GM12878 (cell line): Measurements from ENCODE around the gene ADCY7. TPM values are rescaled to one million over a fixed set of nuclear protein-coding genes. Genes with fewer than 3 reads are reported as not detected.

Experiments used
- ATAC-seq: fragments of 200-7000 bp; cut with Tn5 transposase; 3 replicates; pipeline ENCODE4 v1.9.1; 2020; ENCODE audit warnings: mild to moderate bottlenecking, moderate library complexity
- BruUV-seq: library from RNA; stranded (reverse); fragments of 400-500 nt; replicated peaks from 2 replicates; lab custom pipeline; 2021; lab: Mats Ljungman, UMichigan
- CTCF ChIA-PET: fragments of 300-600 bp; sonication (Branson Sonifier 250); formaldehyde crosslinking; extraction: SDS; loops from one replicate; lab custom pipeline; 2021; ENCODE audit warnings: inconsistent platforms; lab: Yijun Ruan, JAX
- POLR2A ChIA-PET: fragments of 350-600 bp; formaldehyde crosslinking; extraction: SDS; loops from one replicate; lab custom pipeline; 2021; ENCODE audit warnings: inconsistent platforms; lab: Charles Lee
- RAD21 ChIA-PET: fragments of 300-600 bp; sonication (Branson Sonifier 250); formaldehyde crosslinking; loops from one replicate; lab custom pipeline; 2023; ENCODE audit warnings: antibody characterized with exemption; ENCODE audit not compliant: unreplicated experiment; lab: Charles Lee
- SMC1A ChIA-PET: fragments of 300-600 bp; sonication (Branson Sonifier 250); formaldehyde crosslinking; loops from one replicate; lab custom pipeline; 2023; ENCODE audit not compliant: unreplicated experiment, uncharacterized antibody; lab: Charles Lee
- DNase-seq: peaks from one replicate; pipeline ENCODE4 v3.0.0-alpha.2; 2011; ENCODE audit warnings: low read depth, low spot score
- FAIRE-seq: peaks from 3 replicates; lab custom pipeline; 2011; peaks lifted over from hg19 to GRCh38; lab: Jason Lieb, UNC
- H2AFZ ChIP-seq: 2 replicates; pipeline ENCODE4 v1.6.0; 2011; ENCODE audit warnings: low read depth, low read length, control low read depth; ENCODE audit not compliant: control insufficient read depth
- H3K27ac ChIP-seq: 2 replicates; pipeline ENCODE4 v1.5.1; 2011; ENCODE audit warnings: control low read depth; ENCODE audit not compliant: control insufficient read depth, insufficient read depth
- H3K27me3 ChIP-seq, 2 experiments: replicated peaks in 1 of 2; 2 replicates each; pipeline versions ENCODE4 v1.6.0 to v1.6.1; 2011; ENCODE audit warnings: low read length in 1 of 2; ENCODE audit not compliant: control insufficient read depth in 2 of 2, insufficient read depth in 2 of 2
- H3K36me3 ChIP-seq, 2 experiments: 2 replicates each; pipeline ENCODE4 v1.5.1; 2011; ENCODE audit warnings: low read length in 1 of 2; ENCODE audit not compliant: control insufficient read depth in 2 of 2, insufficient read depth in 2 of 2
- H3K4me1 ChIP-seq: 2 replicates; pipeline ENCODE4 v1.6.1; 2011; ENCODE audit warnings: mild to moderate bottlenecking, low read length, moderate library complexity, mixed read lengths; ENCODE audit not compliant: control insufficient read depth, insufficient read depth
- H3K4me2 ChIP-seq: 2 replicates; pipeline ENCODE4 v1.6.0; 2011; ENCODE audit warnings: control low read depth; ENCODE audit not compliant: control insufficient read depth, insufficient read depth
- H3K4me3 ChIP-seq: fragments of 200-600 bp; sonication (generic); 2 replicates; pipeline ENCODE4 v1.5.1; 2016
- H3K79me2 ChIP-seq: 2 replicates; pipeline ENCODE4 v1.6.0; 2011; ENCODE audit warnings: low read length; ENCODE audit not compliant: control insufficient read depth, insufficient read depth
- H3K9ac ChIP-seq: 2 replicates; pipeline ENCODE4 v1.8.0; 2011; ENCODE audit warnings: low read length, control low read depth, mixed read lengths; ENCODE audit not compliant: control insufficient read depth, insufficient read depth
- H3K9me3 ChIP-seq: replicated peaks from 3 replicates; pipeline ENCODE4 v1.5.1; 2011; ENCODE audit warnings: mild to moderate bottlenecking, low read length; ENCODE audit not compliant: control insufficient read depth, insufficient read depth
- H4K20me1 ChIP-seq: 2 replicates; pipeline ENCODE4 v1.6.0; 2011; ENCODE audit not compliant: control insufficient read depth, insufficient read depth
- SIN3A ChIP-seq: IDR thresholded peaks from 2 replicates; pipeline ENCODE4 v1.6.1; 2012; ENCODE audit warnings: low read depth, low read length, improper control_type of control experiment
- WGBS: methylation state at CpG from one replicate; pipeline ENCODE4 v1.1.6; 2016; ENCODE audit warnings: low lambda C conversion rate; ENCODE audit not compliant: insufficient replicate concordance, insufficient coverage; ENCODE audit errors: missing lambda C conversion rate; 5-methylcytosine and 5-hydroxymethylcytosine counted together
- in situ Hi-C: fragments of 300-500 bp; cut with MboI; formaldehyde crosslinking; loops from 9 replicates; pipeline ENCODE4 v1.14.3; 2018; ENCODE audit warnings: mixed read lengths
- intact Hi-C: fragments of 100-400 bp; cut with micrococcal nuclease; formaldehyde crosslinking; loops from one replicate; pipeline ENCODE4 v1.14.2; 2022; ENCODE audit not compliant: unreplicated experiment
- polyA plus RNA-seq, 11 experiments: library from polyadenylated mRNA; depleted of rRNA in 4 of 11; unstranded in 6 of 11; stranded (reverse) in 5 of 11; fragments of >200 nt; fragmentation: Nextera tagmentation in 4 of 11; fragmentation: Illumina TruSeq in 1 of 11; extraction: Ambion mirVana in 4 of 11; extraction: Trizol in 1 of 11; gene quantifications; 1 replicate in 1 of 11; 2 replicates in 10 of 11; pipeline versions ENCODE4 v1.2.1 to v1.2.3, GENCODE V29; 2011 to 2016; ENCODE audit warnings: inconsistent platforms in 2 of 11, missing spikeins in 2 of 11, low read depth in 1 of 11
- total RNA-seq, 4 experiments: library from RNA; depleted of rRNA in 3 of 4; stranded (reverse); fragments of >200 nt in 3 of 4; fragmentation: Illumina TruSeq in 1 of 4; extraction: Trizol in 1 of 4; gene quantifications; 2 replicates each; pipeline versions ENCODE4 v1.2.1 to v1.2.3, GENCODE V29; 2013 to 2021
- TF ChIP-seq, protein P1 (sequence below), 3 experiments: IDR thresholded peaks in 2 of 3; conservative IDR thresholded peaks in 1 of 3; 2 replicates each; pipeline ENCODE4 v1.5.1; 2011; ENCODE audit warnings: low read depth in 3 of 3, low read length in 3 of 3, mild to moderate bottlenecking in 3 of 3, control low read depth in 2 of 3, moderate library complexity in 2 of 3, inconsistent platforms in 1 of 3, mixed read lengths in 1 of 3; ENCODE audit not compliant: control insufficient read depth in 2 of 3, insufficient read depth in 1 of 3; ENCODE audit errors: extremely low read depth in 1 of 3

The ADCY7 gene
- total and polyA plus RNA-seq, 10 of the 15 experiments (the other 5 are each of a cell fraction or from before 2014, with no cell fraction given), result 1.2 to 87.9 (median 24.4) TPM

DNA sequence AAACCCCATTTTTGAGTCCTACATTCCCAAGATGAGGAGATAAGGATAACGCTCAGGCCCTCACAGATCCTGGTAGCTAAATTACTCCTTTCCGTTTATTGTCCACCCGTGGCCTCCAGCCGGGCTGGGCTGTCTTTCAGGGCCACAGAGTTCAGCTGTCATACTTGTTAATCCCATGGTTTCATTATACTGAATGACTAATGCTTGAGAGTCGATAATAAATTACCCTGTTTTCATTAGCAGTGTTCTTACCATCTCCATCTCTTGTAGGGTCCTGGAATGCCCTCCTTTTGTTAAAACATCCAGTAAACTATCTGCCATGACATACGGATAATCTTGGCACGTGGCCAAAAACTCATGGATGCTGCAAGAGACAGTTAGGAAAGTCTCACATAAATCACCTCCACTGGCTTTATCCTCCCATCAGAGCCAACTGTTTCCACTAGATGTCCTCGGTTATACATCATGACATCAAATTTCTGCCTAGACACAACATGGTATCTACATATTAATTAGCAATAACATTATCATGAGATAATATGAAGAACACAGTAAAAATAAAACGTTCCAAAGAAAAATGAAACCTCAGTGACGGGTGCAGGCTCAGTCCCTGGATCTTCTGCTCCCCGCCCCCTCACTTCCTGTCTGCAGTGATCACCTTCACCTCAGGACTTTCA lies 57.1 kb downstream of the ADCY7 start:
- no peak for ATAC-seq
- BruUV-seq, result no TSS peak
- CTCF ChIA-PET, result interaction anchor here (0.6 to 2.6 kb wide), 8 partner anchors 32 to 483 kb away, joined by 3 to 10 read pairs (median 4); no protein-coding TSS in a partner anchor
- RAD21 ChIA-PET, result interaction anchor here (0.7 to 2.5 kb wide), 2 partner anchors 110 to 483 kb away, joined by 3 to 5 read pairs; no protein-coding TSS in a partner anchor
- Histone ChIP-seq H3K9ac (no peak overlapping the region), H3K79me2 (no peaks in the 10 kb centered on the region)
- SMC1A ChIA-PET, result interaction anchor here (1.2 to 1.9 kb wide), 6 partner anchors 41 to 483 kb away, joined by 3 to 5 read pairs (median 3); no protein-coding TSS in a partner anchor
- POLR2A ChIA-PET, result no interaction called here
- FAIRE-seq, result no peak
- TF ChIP-seq, protein P1, sequence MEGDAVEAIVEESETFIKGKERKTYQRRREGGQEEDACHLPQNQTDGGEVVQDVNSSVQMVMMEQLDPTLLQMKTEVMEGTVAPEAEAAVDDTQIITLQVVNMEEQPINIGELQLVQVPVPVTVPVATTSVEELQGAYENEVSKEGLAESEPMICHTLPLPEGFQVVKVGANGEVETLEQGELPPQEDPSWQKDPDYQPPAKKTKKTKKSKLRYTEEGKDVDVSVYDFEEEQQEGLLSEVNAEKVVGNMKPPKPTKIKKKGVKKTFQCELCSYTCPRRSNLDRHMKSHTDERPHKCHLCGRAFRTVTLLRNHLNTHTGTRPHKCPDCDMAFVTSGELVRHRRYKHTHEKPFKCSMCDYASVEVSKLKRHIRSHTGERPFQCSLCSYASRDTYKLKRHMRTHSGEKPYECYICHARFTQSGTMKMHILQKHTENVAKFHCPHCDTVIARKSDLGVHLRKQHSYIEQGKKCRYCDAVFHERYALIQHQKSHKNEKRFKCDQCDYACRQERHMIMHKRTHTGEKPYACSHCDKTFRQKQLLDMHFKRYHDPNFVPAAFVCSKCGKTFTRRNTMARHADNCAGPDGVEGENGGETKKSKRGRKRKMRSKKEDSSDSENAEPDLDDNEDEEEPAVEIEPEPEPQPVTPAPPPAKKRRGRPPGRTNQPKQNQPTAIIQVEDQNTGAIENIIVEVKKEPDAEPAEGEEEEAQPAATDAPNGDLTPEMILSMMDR (IDR thresholded peaks at IDR 0.05 in 2 of 3, conservative IDR thresholded peaks at IDR 0.05 in 1 of 3; ENCODE audit: control insufficient read depth in 2 of 3, extremely low read depth in 1 of 3, insufficient read depth in 1 of 3, low read depth in 3 of 3, low read length in 3 of 3), result peak; percentile 18 to 27 (median 23); a peak in 2 of 6 replicates
- TF ChIP-seq SIN3A, result no peak
- TF ChIP-seq, all 136 proteins: peak for 1
- in situ Hi-C loops, result no loop called here
- no peaks in the 10 kb centered on the region for H3K9me3 ChIP-seq
- peaks cover 3% of the 10 kb centered on the region; the same call in 1 of the 2 replicates for H3K4me1 ChIP-seq
- intact Hi-C loops, result loop anchor here (10.0 kb wide), 1 partner anchor 109 kb away; no protein-coding TSS in a partner anchor
- H3K27me3 ChIP-seq, result no peaks in the 10 kb centered on the region
- H3K36me3 ChIP-seq, result peaks cover 19 to 42% of the 10 kb centered on the region in 2 experiments
- no peak for DNase-seq
- no peak overlapping the region for H3K4me2 ChIP-seq
- H3K27ac ChIP-seq, result no peak overlapping the region
- 75% methylated on average over 11 of the region's 11 CpGs for WGBS
- no peaks in the 10 kb centered on the region for H4K20me1 ChIP-seq
- H2AFZ ChIP-seq, result no peak overlapping the region
- H3K4me3 ChIP-seq, result no peak overlapping the region
